T-helper 2 cell treated with Interferon-gamma antibody and Interleukin-4, amounts not matched to agents 5 μg/mL and 100 μg/mL, for 36 hours (primary cell): ENCODE measurements around the gene IQGAP1.
"Not testable (repeated sequence)": the region's sequence is repeated elsewhere in the genome, so short reads cannot be mapped to it uniquely, and the experiment has no call there.

Experiments used
- DNase-seq: peaks from one replicate; pipeline ENCODE4 v3.0.0; 2021; ENCODE audit warnings: low spot score
- H3K27ac Mint-ChIP-seq: one replicate; pipeline ENCODE4 v1.8.0; 2021; ENCODE audit warnings: mild to moderate bottlenecking, mixed read lengths
- H3K27me3 Mint-ChIP-seq: one replicate; pipeline ENCODE4 v1.8.0; 2021; ENCODE audit warnings: low read depth, mixed read lengths
- H3K36me3 Mint-ChIP-seq: one replicate; pipeline ENCODE4 v1.8.0; 2021; ENCODE audit warnings: low read depth, mixed read lengths
- H3K4me1 Mint-ChIP-seq: one replicate; pipeline ENCODE4 v1.8.0; 2021; ENCODE audit warnings: low read depth, mixed read lengths
- H3K4me3 Mint-ChIP-seq: one replicate; pipeline ENCODE4 v1.8.0; 2022; ENCODE audit warnings: mild to moderate bottlenecking, moderate library complexity, mixed read lengths
- H3K9me3 Mint-ChIP-seq: one replicate; pipeline ENCODE4 v1.8.0; 2021; ENCODE audit warnings: mixed read lengths

IQGAP1 gene, protein sequence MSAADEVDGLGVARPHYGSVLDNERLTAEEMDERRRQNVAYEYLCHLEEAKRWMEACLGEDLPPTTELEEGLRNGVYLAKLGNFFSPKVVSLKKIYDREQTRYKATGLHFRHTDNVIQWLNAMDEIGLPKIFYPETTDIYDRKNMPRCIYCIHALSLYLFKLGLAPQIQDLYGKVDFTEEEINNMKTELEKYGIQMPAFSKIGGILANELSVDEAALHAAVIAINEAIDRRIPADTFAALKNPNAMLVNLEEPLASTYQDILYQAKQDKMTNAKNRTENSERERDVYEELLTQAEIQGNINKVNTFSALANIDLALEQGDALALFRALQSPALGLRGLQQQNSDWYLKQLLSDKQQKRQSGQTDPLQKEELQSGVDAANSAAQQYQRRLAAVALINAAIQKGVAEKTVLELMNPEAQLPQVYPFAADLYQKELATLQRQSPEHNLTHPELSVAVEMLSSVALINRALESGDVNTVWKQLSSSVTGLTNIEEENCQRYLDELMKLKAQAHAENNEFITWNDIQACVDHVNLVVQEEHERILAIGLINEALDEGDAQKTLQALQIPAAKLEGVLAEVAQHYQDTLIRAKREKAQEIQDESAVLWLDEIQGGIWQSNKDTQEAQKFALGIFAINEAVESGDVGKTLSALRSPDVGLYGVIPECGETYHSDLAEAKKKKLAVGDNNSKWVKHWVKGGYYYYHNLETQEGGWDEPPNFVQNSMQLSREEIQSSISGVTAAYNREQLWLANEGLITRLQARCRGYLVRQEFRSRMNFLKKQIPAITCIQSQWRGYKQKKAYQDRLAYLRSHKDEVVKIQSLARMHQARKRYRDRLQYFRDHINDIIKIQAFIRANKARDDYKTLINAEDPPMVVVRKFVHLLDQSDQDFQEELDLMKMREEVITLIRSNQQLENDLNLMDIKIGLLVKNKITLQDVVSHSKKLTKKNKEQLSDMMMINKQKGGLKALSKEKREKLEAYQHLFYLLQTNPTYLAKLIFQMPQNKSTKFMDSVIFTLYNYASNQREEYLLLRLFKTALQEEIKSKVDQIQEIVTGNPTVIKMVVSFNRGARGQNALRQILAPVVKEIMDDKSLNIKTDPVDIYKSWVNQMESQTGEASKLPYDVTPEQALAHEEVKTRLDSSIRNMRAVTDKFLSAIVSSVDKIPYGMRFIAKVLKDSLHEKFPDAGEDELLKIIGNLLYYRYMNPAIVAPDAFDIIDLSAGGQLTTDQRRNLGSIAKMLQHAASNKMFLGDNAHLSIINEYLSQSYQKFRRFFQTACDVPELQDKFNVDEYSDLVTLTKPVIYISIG (N-terminal part only)

DNA sequence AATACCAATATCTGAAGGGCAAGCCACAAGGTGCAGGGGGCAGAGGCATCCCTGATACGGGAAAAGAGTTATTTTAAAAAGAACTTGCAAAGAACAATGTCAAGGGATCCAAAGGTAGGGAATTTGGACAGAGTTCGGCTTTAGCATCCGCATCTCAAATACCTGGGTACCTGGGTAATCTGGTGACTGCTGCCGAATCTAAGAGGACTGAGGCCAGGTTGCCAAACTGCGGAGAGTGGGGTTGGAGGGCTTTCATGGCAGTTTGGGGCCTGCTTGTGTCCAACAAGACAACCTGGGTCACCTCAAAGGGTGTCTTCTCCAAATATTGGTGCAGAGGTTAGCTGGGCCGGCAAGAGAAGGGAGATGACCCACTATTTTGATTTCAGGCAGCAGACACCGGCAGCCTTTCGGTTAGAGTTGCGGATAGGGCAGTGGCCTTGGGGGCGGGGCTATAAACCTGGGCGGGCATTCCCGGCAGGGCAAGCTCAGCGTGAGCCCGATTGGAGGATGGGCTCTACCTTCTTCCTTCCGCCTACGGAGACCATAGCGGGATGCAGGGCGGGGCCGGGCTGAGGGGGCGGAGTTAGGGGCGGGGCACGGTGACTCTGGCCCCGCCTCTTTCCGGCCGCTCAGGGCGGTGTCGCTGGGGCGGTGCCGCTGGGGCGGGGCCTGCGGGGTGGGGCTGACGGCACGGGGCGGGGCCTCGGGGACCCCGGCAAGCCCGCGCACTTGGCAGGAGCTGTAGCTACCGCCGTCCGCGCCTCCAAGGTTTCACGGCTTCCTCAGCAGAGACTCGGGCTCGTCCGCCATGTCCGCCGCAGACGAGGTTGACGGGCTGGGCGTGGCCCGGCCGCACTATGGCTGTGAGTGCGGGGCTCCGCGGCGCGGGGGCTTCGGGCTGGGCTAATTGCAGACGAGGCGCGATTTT is at the start of gene IQGAP1:
TSS of gene IQGAP1 (plus strand) at position 709 of the 928 bp plus-strand sequence. CDS start at position 809, 100 bp downstream.
- H3K36me3 Mint-ChIP-seq = peaks cover 31% of the 10 kb centered on the region
- peaks cover 42% of the 10 kb centered on the region for H3K4me1 Mint-ChIP-seq
- H3K27ac Mint-ChIP-seq = peak within 1 kb of the TSS; percentile 98
- DNase-seq = peak; percentile 96
- no peaks in the 10 kb centered on the region for H3K9me3 Mint-ChIP-seq
- no peaks in the 10 kb centered on the region for H3K27me3 Mint-ChIP-seq
- peak within 1 kb of the TSS; percentile 93 for H3K4me3 Mint-ChIP-seq

DNA sequence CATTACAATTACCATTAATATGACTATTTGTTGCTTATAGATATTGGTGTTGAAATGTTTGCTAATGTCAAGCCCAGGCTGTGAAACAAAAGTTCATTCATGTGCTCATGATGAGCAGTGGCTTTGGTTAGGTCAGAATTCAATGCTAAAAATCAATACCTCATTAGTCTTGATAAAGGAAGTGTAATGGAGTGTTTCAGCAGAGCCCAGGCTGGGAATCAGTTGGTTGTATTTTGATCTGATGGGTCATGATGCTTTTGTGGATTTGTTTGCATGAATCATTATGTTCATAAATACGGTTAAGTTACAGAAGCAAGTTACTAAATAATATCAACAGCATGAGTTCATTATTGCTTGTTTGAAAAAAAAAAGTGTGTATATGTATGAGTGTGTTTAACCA is 49.5 kb upstream of the IQGAP1 start:
- Mint-ChIP-seq H3K4me1 (peaks cover 26% of the 10 kb centered on the region), H3K4me3 (no peak overlapping the region), H3K9me3 (no peaks in the 10 kb centered on the region), H3K27me3 (no peaks in the 10 kb centered on the region), H3K27ac (no peak overlapping the region), H3K36me3 (no peaks in the 10 kb centered on the region)
- DNase-seq = no peak

DNA sequence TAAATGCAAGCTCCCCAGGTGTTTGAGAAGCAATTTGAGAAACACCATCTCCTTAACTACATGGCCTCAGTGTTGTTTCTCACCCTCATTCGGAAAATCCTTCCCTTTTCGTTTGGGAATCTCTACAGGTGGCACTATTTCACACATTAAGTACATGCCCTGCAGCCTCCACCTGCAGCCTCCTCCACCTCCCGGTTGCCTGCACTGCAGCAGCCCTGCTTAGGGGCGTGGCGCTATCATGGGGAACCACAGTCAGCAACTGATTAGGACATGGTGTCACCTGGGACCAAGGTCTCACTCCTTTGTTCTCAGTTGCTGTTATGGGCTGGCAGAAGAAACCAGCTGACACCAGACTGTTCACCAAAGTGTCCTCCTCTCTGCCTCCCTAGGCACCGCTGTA is 47.7 kb upstream of the IQGAP1 start:
- Mint-ChIP-seq H3K27ac (no peak overlapping the region), H3K4me1 (peaks cover 22% of the 10 kb centered on the region), H3K4me3 (no peak overlapping the region), H3K9me3 (no peaks in the 10 kb centered on the region), H3K36me3 (no peaks in the 10 kb centered on the region), H3K27me3 (no peaks in the 10 kb centered on the region)
- DNase-seq = no peak

DNA sequence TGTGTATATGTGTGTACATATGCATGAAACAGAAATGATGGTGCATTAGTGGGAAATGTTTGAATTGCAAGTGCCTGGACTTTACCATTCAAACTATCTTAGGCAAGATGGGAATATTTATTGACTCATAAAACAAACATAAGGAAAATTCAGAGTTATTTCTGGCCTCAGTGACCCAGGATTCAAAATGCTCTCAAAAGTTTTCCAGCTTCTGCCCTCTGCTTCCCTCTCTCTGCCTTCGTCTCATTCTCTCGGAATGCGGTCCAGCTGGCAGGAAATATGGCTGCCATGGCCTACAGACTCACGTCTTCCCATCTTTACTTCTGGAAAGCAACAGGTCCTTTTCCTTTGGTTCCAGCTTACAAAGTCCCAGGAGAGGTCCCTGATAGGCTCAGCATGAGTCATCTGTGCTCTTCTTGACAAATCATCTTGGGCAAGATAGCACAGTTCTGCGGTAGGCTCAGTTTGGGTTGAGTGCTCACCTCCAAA is 44.7 kb upstream of the IQGAP1 start:
- Mint-ChIP-seq H3K4me3 (no peak overlapping the region), H3K27ac (no peak overlapping the region), H3K27me3 (peaks cover 5% of the 10 kb centered on the region), H3K4me1 (peaks cover 13% of the 10 kb centered on the region), H3K9me3 (no peaks in the 10 kb centered on the region), H3K36me3 (no peaks in the 10 kb centered on the region)
- no peak for DNase-seq

DNA sequence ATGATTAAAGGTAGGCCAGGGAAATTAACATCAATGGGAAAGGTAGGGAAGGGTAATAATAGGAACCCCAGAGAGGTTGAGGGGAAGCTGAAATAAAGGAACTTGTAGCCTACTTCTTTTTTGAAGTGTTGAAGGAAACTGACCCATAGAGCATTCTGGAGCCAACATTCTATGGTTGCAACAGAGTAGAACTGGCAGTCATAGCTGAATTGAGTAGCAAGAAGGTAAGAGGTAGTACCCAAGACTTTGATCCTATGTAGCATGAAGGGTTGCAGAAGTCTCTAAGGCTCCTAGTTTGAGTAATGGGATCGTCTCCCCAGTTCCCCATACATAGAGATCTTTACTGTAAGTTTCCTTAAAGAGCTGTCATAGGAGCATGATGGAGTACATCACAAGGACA is 43.4 kb upstream of the IQGAP1 start:
- H3K4me1 Mint-ChIP-seq = peaks cover 13% of the 10 kb centered on the region
- no peaks in the 10 kb centered on the region for H3K36me3 Mint-ChIP-seq
- no peak overlapping the region for H3K27ac Mint-ChIP-seq
- no peak for DNase-seq
- no peak overlapping the region for H3K4me3 Mint-ChIP-seq
- no peaks in the 10 kb centered on the region for H3K9me3 Mint-ChIP-seq
- peaks cover 10% of the 10 kb centered on the region for H3K27me3 Mint-ChIP-seq

DNA sequence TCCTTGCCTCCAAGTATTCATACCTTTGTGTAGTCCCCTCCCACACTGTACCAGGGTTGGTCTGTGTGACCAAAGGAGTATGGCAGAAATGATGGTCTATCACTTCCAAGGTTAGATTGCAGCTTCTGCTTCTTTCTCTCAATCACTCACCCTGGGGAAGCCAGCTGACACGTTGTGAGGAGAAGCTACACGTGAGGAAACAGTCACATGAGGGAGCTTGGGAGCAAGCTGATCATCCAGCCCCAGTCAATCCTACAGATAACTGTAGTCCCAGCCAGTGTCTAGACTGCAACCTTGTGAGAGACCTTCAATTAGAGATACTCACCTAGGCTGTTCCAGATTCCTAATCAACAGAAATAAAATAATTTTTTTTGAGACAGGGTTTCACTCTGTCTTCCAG is 42.2 kb upstream of the IQGAP1 start:
- Mint-ChIP-seq H3K4me1 (peaks cover 16% of the 10 kb centered on the region), H3K27me3 (peaks cover 16% of the 10 kb centered on the region), H3K36me3 (no peaks in the 10 kb centered on the region), H3K27ac (no peak overlapping the region), H3K9me3 (no peaks in the 10 kb centered on the region), H3K4me3 (no peak overlapping the region)
- DNase-seq = no peak

DNA sequence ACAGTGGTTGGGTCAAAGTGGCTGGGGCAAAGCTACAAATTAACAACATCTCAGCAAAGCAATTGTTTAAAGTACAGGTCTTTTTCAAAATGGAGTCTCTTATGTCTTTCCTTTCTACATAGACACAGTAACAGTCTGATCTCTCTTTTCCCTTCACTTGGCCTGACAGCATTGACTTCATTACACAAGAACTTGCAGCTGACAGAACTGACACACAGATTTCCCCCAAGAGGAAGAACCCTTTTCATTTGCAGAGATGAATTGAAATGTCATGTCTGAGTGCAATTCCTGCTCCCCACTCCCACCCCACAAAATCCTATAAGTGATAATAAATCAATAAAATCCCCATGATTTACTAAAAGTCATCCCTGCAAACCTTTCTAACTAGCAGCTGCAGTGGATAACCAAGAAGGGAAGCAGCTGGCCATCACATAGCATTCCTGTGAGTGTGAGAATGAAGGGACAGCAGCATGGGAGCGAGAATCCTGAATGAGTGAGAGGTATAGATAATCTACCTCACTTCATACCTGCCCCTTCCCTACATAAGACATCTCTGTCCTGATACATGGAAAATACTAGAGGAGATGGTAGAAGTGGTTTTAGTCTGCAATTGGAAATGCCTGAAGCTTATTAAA is 40.5 kb upstream of the IQGAP1 start:
- H3K36me3 Mint-ChIP-seq, H3K27ac Mint-ChIP-seq, DNase-seq, H3K4me3 Mint-ChIP-seq, H3K9me3 Mint-ChIP-seq: not testable (repeated sequence)
- Mint-ChIP-seq H3K4me1 (peaks cover 13% of the 10 kb centered on the region), H3K27me3 (peaks cover 16% of the 10 kb centered on the region)

DNA sequence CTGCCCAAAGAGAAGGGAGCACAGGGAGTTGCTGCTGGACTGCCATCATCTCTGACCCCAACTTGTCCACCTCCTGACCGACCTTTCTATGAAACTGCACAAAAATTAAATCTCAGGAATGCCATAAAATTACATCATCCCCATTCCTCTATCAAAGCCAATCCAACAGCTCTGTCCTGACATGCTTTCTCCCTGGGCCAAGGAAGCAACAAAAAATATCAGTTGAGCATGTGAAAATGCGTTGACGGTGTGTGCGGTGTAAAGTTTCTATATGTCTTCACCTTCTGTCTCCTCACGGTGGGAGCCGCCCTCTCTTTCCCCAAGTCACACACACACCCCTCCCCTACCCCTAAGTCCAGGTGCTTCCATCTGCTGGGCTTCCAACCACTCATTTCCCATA is 39.6 kb upstream of the IQGAP1 start:
- no peak overlapping the region for H3K4me3 Mint-ChIP-seq
- peaks cover 16% of the 10 kb centered on the region for H3K27me3 Mint-ChIP-seq
- no peak for DNase-seq
- no peaks in the 10 kb centered on the region for H3K36me3 Mint-ChIP-seq
- no peak overlapping the region for H3K27ac Mint-ChIP-seq
- H3K9me3 Mint-ChIP-seq = no peaks in the 10 kb centered on the region
- peaks cover 8% of the 10 kb centered on the region for H3K4me1 Mint-ChIP-seq

DNA sequence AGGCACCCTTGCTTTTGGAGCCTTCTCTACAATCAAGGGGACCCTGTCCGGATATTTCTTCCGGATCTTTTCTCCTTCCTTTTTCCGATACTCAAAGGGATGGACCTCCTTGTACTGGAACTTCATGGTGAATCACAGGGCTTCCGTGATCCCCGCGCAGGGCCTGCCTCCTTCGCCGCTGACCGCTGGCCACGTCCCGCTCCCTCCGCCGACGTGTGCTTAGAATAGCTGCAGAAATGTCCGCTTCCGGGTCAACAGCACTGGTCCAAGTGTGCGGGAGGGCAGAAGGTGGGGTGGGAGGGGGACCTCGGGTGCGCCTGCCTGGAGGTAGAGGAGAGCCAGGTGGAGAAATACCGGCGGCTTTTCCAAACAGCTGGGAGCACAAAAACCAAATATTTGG is 39.0 kb upstream of the IQGAP1 start:
- DNase-seq = no peak
- Mint-ChIP-seq H3K36me3 (no peaks in the 10 kb centered on the region), H3K27me3 (peaks cover 16% of the 10 kb centered on the region), H3K27ac (no peak overlapping the region), H3K4me3 (no peak overlapping the region), H3K9me3 (no peaks in the 10 kb centered on the region), H3K4me1 (peaks cover 6% of the 10 kb centered on the region)

DNA sequence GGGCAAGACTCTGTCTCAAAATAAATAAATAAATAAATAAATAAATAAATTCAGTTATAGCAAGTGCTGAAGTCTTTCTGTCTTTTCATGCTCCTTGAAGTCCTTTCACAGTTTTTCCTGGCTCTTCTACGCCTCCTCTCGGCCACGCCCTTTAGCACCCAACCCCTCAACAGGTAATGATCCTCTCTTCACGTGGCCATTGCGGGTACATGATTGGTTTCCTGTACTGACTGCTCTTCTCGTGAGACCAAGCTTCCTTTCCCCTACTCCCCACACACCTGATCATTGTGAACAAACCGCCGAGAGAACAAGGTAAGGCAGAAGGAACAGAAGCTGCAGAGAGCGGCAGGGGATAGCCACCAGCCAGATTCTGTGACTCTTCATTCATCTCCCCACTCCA is 38.2 kb upstream of the IQGAP1 start:
- Mint-ChIP-seq H3K36me3 (no peaks in the 10 kb centered on the region), H3K9me3 (no peaks in the 10 kb centered on the region), H3K27me3 (peaks cover 16% of the 10 kb centered on the region), H3K27ac (no peak overlapping the region), H3K4me3 (no peak overlapping the region), H3K4me1 (peaks cover 6% of the 10 kb centered on the region)
- DNase-seq = no peak

DNA sequence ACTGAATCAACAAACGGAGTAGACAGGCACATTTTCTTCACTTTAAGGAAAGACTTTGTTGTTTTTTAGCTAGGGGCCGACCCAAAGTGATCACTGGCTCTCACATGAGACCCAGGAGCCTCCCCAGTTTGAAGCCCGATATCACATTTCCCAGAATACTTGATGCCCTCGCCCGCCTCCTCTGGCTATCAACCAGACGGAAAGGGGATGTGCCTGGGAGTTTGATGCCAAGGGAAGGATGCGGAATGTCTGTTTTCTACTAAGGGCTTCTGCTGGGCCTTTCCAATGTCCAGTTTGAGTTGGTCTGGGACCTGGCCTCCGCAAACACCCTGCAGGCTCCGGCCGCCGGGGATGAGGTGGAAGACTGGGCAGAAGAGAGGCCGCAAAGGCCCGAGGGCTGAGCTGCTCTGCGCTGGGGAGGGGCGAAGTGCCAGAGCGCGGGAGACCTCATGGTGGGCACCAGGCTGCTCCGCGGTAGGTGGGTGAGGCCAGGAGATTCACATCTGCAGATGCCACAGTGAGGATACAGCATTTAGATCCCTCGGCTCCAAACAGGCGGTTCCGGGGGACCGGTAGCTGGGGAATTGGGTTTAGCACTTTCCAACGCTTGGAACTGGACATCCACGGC is 36.4 kb upstream of the IQGAP1 start:
- Mint-ChIP-seq H3K27ac (peak overlapping the region; percentile 77), H3K9me3 (no peaks in the 10 kb centered on the region), H3K4me3 (peak overlapping the region; percentile 90), H3K36me3 (no peaks in the 10 kb centered on the region), H3K4me1 (peaks cover 6% of the 10 kb centered on the region), H3K27me3 (peaks cover 16% of the 10 kb centered on the region)
- no peak for DNase-seq
